Activated CD4-positive, alpha-beta T cell treated with anti-CD3 and anti-CD28 coated beads for 36 hours (primary cell): Measurements from ENCODE around the gene ISLR. TPM values are rescaled to one million over a fixed set of nuclear protein-coding genes. Genes with fewer than 3 reads are reported as not detected.
A peak's percentile ranks its signal among the peaks of the same experiment; 100 is the strongest.

Experiments used
- ATAC-seq: fragments of 200-7000 bp; cut with Tn5 transposase; one replicate; pipeline ENCODE4 v1.10.0; 2021; ENCODE audit warnings: mild to moderate bottlenecking, moderate library complexity
- CTCF ChIA-PET: fragments of 350-600 bp; sonication (Branson Sonifier 250); formaldehyde crosslinking; loops from one replicate; lab custom pipeline; 2021; ENCODE audit warnings: antibody characterized with exemption; lab: Charles Lee
- POLR2A ChIA-PET: fragments of 350-600 bp; sonication (Branson Sonifier 250); formaldehyde crosslinking; loops from one replicate; lab custom pipeline; 2021; ENCODE audit warnings: antibody characterized with exemption, inconsistent platforms; lab: Charles Lee
- DNase-seq: peaks from one replicate; pipeline ENCODE4 v3.0.0-alpha.2; 2020
- H3K27ac Mint-ChIP-seq: one replicate; pipeline ENCODE4 v1.8.0; 2021; ENCODE audit warnings: mixed read lengths
- H3K27me3 Mint-ChIP-seq: one replicate; pipeline ENCODE4 v1.8.0; 2021; ENCODE audit warnings: mixed read lengths
- H3K36me3 Mint-ChIP-seq: one replicate; pipeline ENCODE4 v1.8.0; 2021; ENCODE audit warnings: low read depth, mixed read lengths
- H3K4me1 Mint-ChIP-seq: one replicate; pipeline ENCODE4 v1.8.0; 2021; ENCODE audit warnings: mixed read lengths
- H3K4me3 Mint-ChIP-seq: one replicate; pipeline ENCODE4 v1.8.0; 2021; ENCODE audit warnings: mild to moderate bottlenecking, moderate library complexity, mixed read lengths
- H3K9me3 Mint-ChIP-seq: one replicate; pipeline ENCODE4 v1.8.0; 2021; ENCODE audit warnings: low read depth, mixed read lengths
- intact Hi-C, 2 experiments: fragments of 100-400 bp; cut with DNase I in 1 of 2; cut with micrococcal nuclease in 1 of 2; formaldehyde crosslinking; loops; one replicate each; pipeline versions ENCODE4 v1.14.2 to v1.15.1; 2022 to 2024; cut with DNase I, micrococcal nuclease
- total RNA-seq, 2 experiments: library from RNA; stranded (reverse); gene quantifications; one replicate each; pipeline ENCODE4 v1.2.3, GENCODE V29; 2021

The ISLR gene
- total RNA-seq, 2 experiments from 2014 or later, result not detected

DNA sequence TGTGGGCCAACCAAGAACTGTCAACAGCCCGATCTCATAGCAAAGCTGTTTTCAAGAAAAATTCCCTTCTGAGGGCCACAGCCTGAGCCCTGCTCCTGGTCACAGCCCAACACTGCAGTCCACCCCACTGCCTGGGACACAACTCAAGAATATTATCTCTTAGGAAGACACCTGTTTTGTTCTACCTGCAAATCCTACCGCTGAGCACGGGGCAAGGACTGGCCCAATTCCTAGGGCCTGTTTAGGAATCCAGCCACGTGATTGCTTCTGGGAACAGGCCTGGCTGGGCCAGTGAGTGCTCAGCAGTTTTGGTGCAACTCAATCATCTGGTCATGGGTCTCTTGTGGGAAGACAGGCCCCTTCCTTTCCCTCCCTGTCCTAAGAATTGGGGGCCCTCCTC is 34.9 kb upstream of the ISLR start:
- Mint-ChIP-seq H3K36me3 (no peaks in the 10 kb centered on the region), H3K9me3 (no peaks in the 10 kb centered on the region), H3K27me3 (peaks cover 53% of the 10 kb centered on the region), H3K4me3 (no peak overlapping the region), H3K27ac (no peak overlapping the region), H3K4me1 (peaks cover 20% of the 10 kb centered on the region)
- DNase-seq (no peak), ATAC-seq (no peak)
- ChIA-PET POLR2A (no interaction called here), CTCF (no interaction called here)
- intact Hi-C loops, result no loop called here

DNA sequence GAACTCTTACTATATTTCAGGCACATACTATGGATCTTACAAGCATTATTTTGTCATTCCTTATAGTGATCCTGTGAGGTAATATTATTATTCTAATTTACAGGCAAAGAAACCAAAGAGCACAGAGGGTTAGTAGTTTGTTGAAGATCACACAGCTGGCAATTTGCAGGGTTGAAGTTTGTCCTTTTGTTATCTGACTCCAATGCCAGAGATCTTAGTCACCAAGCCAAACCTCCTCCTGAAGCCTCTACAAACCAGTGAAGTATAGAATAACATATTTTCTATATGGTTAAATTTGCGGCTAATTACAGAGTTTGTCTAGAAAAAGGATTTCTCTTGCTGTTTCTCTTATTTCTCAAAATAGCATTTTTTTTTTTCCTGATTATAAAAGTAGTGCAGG is 31.9 kb upstream of the ISLR start:
- DNase-seq (no peak), ATAC-seq (no peak)
- Mint-ChIP-seq H3K36me3 (no peaks in the 10 kb centered on the region), H3K4me1 (peaks cover 5% of the 10 kb centered on the region), H3K9me3 (no peaks in the 10 kb centered on the region), H3K27me3 (peaks cover 51% of the 10 kb centered on the region), H3K27ac (no peak overlapping the region), H3K4me3 (no peak overlapping the region)
- CTCF ChIA-PET, result interaction anchor here (1.3 kb wide), 1 partner anchor 12 kb away, joined by 3 read pairs; no protein-coding TSS in a partner anchor
- intact Hi-C loops, result loop anchor here in 1 of 2 experiments (5.0 kb wide), 1 partner anchor 1401 kb away; no protein-coding TSS in a partner anchor
- POLR2A ChIA-PET, result no interaction called here

GRCh38 chr15:74144153-74144775 is 29.2 kb upstream of the ISLR start:
- H3K4me1 Mint-ChIP-seq, result no peaks in the 10 kb centered on the region
- H3K36me3 Mint-ChIP-seq, result no peaks in the 10 kb centered on the region
- ATAC-seq (no peak), DNase-seq (no peak)
- intact Hi-C loops, result loop anchor here in 1 of 2 experiments (5.0 kb wide), 1 partner anchor 1398 kb away; no protein-coding TSS in a partner anchor
- ChIA-PET POLR2A (no interaction called here), CTCF (interaction anchor here (1.0 to 1.7 kb wide), 2 partner anchors 21 to 177 kb away, joined by 3 to 4 read pairs; no protein-coding TSS in a partner anchor)
- no peak overlapping the region for H3K4me3 Mint-ChIP-seq
- H3K27ac Mint-ChIP-seq, result no peak overlapping the region
- H3K9me3 Mint-ChIP-seq, result no peaks in the 10 kb centered on the region
- H3K27me3 Mint-ChIP-seq, result peaks cover 44% of the 10 kb centered on the region

DNA sequence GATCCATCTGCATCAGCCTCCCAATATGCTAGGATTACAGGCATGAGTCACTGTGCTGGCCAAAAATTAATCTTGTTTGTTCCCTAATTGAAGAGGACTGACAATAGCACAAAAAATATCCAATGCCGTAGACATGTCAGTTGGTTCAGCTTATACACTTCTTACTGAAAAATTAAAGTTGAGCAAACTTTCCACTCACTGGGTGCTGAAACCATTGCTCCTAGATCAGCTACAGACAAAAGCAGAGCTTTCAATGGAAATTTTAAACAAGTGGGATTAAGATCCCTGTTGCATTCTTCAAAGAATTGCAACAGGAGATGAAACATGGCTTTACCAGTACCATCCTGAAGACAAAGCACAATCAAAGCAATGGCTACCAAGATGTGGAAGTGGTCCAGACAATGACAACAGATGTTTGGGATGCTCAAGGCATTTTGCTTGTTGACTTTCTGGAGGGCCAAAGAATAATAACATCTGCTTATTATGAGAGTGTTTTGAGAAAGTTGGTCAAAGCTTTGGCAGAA is 27.2 kb upstream of the ISLR start:
- H3K36me3 Mint-ChIP-seq, result no peaks in the 10 kb centered on the region
- DNase-seq (no peak), ATAC-seq (no peak)
- no peak overlapping the region for H3K4me3 Mint-ChIP-seq
- peaks cover 37% of the 10 kb centered on the region for H3K27me3 Mint-ChIP-seq
- intact Hi-C loops, result no loop called here
- H3K9me3 Mint-ChIP-seq, result no peaks in the 10 kb centered on the region
- ChIA-PET POLR2A (no interaction called here), CTCF (interaction anchor here (1.0 kb wide), 1 partner anchor 173 kb away, joined by 3 read pairs; no protein-coding TSS in a partner anchor)
- H3K27ac Mint-ChIP-seq, result no peak overlapping the region
- H3K4me1 Mint-ChIP-seq, result no peaks in the 10 kb centered on the region

DNA sequence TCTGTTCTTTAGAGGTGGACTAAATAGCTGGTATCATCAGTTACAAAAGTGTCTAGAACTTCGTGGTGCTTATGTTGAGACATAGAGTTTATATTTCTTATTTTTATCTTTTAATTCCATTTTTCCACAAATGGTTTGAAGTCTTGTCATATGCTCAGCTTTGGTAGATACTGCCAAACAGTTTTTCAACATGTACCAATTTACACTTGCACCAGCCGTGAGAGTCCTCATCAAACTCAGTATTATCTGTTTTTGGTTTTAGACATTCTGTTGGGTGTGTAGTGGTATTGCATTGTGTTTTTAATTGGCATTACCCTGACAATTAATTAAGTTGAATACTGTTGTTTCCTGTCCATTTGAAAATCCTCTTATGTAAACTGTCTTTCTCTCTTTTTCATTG is 26.5 kb upstream of the ISLR start:
- Mint-ChIP-seq H3K9me3 (no peaks in the 10 kb centered on the region), H3K36me3 (no peaks in the 10 kb centered on the region), H3K4me1 (no peaks in the 10 kb centered on the region), H3K27ac (no peak overlapping the region), H3K4me3 (no peak overlapping the region), H3K27me3 (peaks cover 41% of the 10 kb centered on the region)
- DNase-seq (no peak), ATAC-seq (no peak)
- intact Hi-C loops, result no loop called here
- ChIA-PET CTCF (interaction anchor here (1.0 kb wide), 1 partner anchor 81 kb away, joined by 3 read pairs; no protein-coding TSS in a partner anchor), POLR2A (no interaction called here)

DNA sequence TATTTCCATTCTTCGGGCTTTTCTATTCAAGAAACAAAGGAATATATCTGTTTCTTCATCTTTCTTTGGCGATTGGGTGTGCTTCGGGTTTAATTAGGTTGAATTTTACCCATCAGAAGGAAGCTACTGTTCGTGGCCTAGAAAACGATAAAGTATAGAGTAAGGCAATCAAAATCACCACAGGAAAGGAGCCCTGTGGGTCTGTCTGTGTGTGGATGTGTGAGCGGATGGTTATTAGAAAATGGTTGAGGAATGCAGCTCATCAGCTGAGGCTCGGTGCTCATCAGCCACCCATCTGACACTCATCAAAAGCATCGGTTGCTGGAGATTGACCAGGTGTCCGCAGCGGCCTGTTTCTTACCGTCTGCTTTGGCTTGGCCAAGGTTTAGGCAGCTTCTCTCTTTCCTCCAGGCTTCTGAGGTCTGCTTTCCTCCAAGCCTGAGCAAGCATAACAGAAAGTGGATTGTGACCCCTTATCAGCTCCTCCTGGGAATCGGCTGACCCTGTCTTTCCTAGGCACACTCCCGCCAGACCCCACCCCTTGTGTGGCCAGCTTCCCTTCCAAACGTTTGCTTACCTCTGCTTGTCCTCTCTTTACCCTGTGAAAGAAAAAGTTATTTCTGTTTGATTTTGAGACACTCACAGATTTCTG is 17.6 kb upstream of the ISLR start:
- intact Hi-C loops, result no loop called here
- Mint-ChIP-seq H3K36me3 (no peaks in the 10 kb centered on the region), H3K27ac (no peak overlapping the region), H3K27me3 (peaks cover 22% of the 10 kb centered on the region), H3K4me3 (no peak overlapping the region), H3K9me3 (no peaks in the 10 kb centered on the region), H3K4me1 (peaks cover 26% of the 10 kb centered on the region)
- no peak for ATAC-seq
- POLR2A ChIA-PET, result no interaction called here
- no peak for DNase-seq
- CTCF ChIA-PET, result interaction anchor here (0.5 to 1.0 kb wide), 2 partner anchors 151 to 919 kb away, joined by 3 to 4 read pairs; no protein-coding TSS in a partner anchor

DNA sequence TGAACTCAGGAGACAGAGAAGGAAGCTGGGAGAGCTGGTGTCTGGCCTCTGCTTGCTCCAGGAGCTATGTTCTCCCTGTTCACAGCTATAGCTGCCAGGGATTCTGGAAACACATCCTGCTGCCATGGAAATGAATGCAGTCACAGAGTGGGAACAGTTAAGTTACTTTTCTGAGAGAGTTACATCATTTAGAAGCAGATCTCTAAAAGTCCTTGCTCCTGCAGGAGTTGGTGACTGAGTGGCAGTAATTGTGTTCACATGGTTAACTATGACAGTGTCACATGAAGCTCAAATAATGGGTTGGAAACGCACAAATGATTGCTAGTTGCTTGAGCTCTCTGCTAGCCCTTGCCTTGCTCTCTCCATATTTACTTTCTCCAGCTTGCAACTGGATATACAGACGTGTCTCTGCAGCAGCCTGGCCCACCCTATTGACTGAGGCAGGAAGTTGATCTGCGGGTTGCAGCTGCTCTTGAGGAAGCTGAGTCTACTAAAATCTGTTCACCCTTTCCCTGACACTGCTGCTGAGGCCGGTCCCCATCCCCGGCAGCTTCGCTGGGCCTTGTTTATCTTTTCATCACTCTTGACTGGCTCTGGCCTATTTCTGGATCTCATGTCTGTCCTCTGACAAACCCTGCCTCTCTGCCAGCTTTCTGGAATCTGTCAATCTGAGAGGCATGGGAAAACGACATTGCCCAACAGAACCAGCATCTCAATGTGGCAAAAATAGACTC is 16.7 kb upstream of the ISLR start:
- ChIA-PET POLR2A (no interaction called here), CTCF (interaction anchor here (1.0 kb wide), 2 partner anchors 28 to 150 kb away, joined by 3 to 4 read pairs; no protein-coding TSS in a partner anchor)
- Mint-ChIP-seq H3K4me1 (peaks cover 26% of the 10 kb centered on the region), H3K27me3 (peaks cover 20% of the 10 kb centered on the region), H3K9me3 (no peaks in the 10 kb centered on the region), H3K27ac (no peak overlapping the region), H3K4me3 (no peak overlapping the region), H3K36me3 (no peaks in the 10 kb centered on the region)
- intact Hi-C loops, result no loop called here
- DNase-seq (no peak), ATAC-seq (peak; percentile 16)

- POLR2A ChIA-PET, result no interaction called here
- intact Hi-C loops, result no loop called here
- Mint-ChIP-seq H3K36me3 (no peaks in the 10 kb centered on the region), H3K9me3 (no peaks in the 10 kb centered on the region), H3K27me3 (peaks cover 21% of the 10 kb centered on the region), H3K4me1 (peaks cover 26% of the 10 kb centered on the region), H3K27ac (no peak overlapping the region), H3K4me3 (no peak overlapping the region)
- ATAC-seq (no peak), DNase-seq (no peak)
- CTCF ChIA-PET, result interaction anchor here (0.8 to 1.0 kb wide), 3 partner anchors 29 to 223 kb away, joined by 3 to 4 read pairs (median 3); no protein-coding TSS in a partner anchor
These were observed 15.4 kb upstream of the ISLR start for GRCh38 chr15:74157868-74158827.

- no peak overlapping the region for H3K4me3 Mint-ChIP-seq
- CTCF ChIA-PET, result interaction anchor here (1.0 to 1.8 kb wide), 2 partner anchors 29 to 110 kb away, joined by 3 to 5 read pairs; no protein-coding TSS in a partner anchor
- H3K4me1 Mint-ChIP-seq, result peaks cover 26% of the 10 kb centered on the region
- ATAC-seq (peak; percentile 70), DNase-seq (no peak)
- POLR2A ChIA-PET, result no interaction called here
- H3K36me3 Mint-ChIP-seq, result no peaks in the 10 kb centered on the region
- no peaks in the 10 kb centered on the region for H3K9me3 Mint-ChIP-seq
- peak overlapping the region; percentile 56 for H3K27ac Mint-ChIP-seq
- intact Hi-C loops, result no loop called here
- H3K27me3 Mint-ChIP-seq, result peaks cover 21% of the 10 kb centered on the region
These were observed 14.5 kb upstream of the ISLR start for GRCh38 chr15:74158855-74159650.

DNA sequence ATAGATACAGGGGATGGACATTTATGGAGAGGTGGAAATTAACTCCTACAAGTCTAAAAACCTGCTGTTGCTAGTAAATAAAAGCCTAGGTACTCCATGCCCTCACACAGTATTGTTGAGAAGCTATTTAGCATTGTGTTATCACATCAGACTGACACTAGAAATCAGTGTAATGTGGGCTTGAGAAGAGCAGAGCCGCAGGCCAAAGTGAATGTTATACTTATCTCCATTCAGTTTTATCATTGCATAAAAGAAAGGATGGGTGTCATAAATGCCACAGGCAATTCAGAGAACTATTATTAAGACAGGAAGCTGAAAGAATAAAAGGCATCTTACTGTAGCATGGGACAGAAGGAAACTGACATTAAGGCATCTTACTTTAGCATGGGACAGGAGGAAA is 13.7 kb upstream of the ISLR start:
- H3K4me1 Mint-ChIP-seq, result peaks cover 26% of the 10 kb centered on the region
- peaks cover 22% of the 10 kb centered on the region for H3K27me3 Mint-ChIP-seq
- ChIA-PET POLR2A (no interaction called here), CTCF (interaction anchor here (1.8 kb wide), 1 partner anchor 30 kb away, joined by 5 read pairs; no protein-coding TSS in a partner anchor)
- no peaks in the 10 kb centered on the region for H3K36me3 Mint-ChIP-seq
- intact Hi-C loops, result no loop called here
- ATAC-seq (no peak), DNase-seq (no peak)
- H3K9me3 Mint-ChIP-seq, result no peaks in the 10 kb centered on the region
- H3K4me3 Mint-ChIP-seq, result no peak overlapping the region
- no peak overlapping the region for H3K27ac Mint-ChIP-seq
